Small intestine (tissue), 7 donors: ENCODE results near the gene NTN1. TPM values are rescaled to one million over a fixed set of nuclear protein-coding genes. Genes with fewer than 3 reads are reported as not detected.
A peak's percentile ranks its signal among the peaks of the same experiment; 100 is the strongest.

Experiments used
- DNase-seq, 2 donors: peaks; one replicate each; pipeline versions ENCODE4 v3.0.0 to v3.0.0-alpha.2; 2013
- FAIRE-seq: peaks from 2 replicates; lab custom pipeline; 2012; peaks lifted over from hg19 to GRCh38; lab: Jason Lieb, UNC
- H3K27ac ChIP-seq, 3 donors: one replicate each; pipeline ENCODE4 v1.5.1; 2013; ENCODE audit warnings: low read length in 2 of 3, mild to moderate bottlenecking in 2 of 3, control low read depth in 1 of 3, inconsistent platforms in 1 of 3, low read depth in 1 of 3, moderate library complexity in 1 of 3
- H3K27me3 ChIP-seq, 3 donors: one replicate each; pipeline ENCODE4 v1.6.1; 2013; ENCODE audit warnings: low read length in 3 of 3, inconsistent platforms in 1 of 3; ENCODE audit not compliant: control insufficient read depth in 3 of 3, insufficient read depth in 3 of 3
- H3K36me3 ChIP-seq, 3 donors: one replicate each; pipeline ENCODE4 v1.6.1; 2013; ENCODE audit warnings: low read length in 3 of 3, inconsistent platforms in 1 of 3, low read depth in 1 of 3, mild to moderate bottlenecking in 1 of 3, moderate library complexity in 1 of 3; ENCODE audit not compliant: control insufficient read depth in 3 of 3, insufficient read depth in 2 of 3
- H3K4me1 ChIP-seq, 3 donors: one replicate each; pipeline ENCODE4 v1.6.1; 2013; ENCODE audit warnings: low read length in 2 of 3, inconsistent platforms in 1 of 3, low read depth in 1 of 3, mild to moderate bottlenecking in 1 of 3, moderate library complexity in 1 of 3; ENCODE audit not compliant: control insufficient read depth in 3 of 3, insufficient read depth in 2 of 3
- H3K4me3 ChIP-seq, 3 donors: one replicate each; pipeline ENCODE4 v1.5.1; 2013; ENCODE audit warnings: low read length in 3 of 3, control low read depth in 1 of 3, inconsistent platforms in 1 of 3, low read depth in 1 of 3, mild to moderate bottlenecking in 1 of 3, moderate library complexity in 1 of 3
- H3K9me3 ChIP-seq, 2 donors: one replicate each; pipeline ENCODE4 v1.6.1; 2013; ENCODE audit warnings: low read depth in 1 of 2, low read length in 1 of 2; ENCODE audit not compliant: control insufficient read depth in 2 of 2, insufficient read depth in 1 of 2
- WGBS, 3 donors: extraction: QIAGEN DNeasy Blood & Tissue Kit; methylation state at CpG; one replicate each; pipeline ENCODE4 v1.1.7; 2013; 5-methylcytosine and 5-hydroxymethylcytosine counted together
- polyA plus RNA-seq, 4 donors: library from polyadenylated mRNA; stranded (reverse) in 3 of 4; unstranded in 1 of 4; fragments of 200-250 nt in 3 of 4; fragments of 120-200 nt in 1 of 4; gene quantifications; one replicate each; pipeline versions ENCODE4 v1.2.1 to v1.2.3, GENCODE V29; 2013
- donor health status: healthy with polysubstance abuse.
- donor health status: control.
- donor health status: control.
- donor health status: Bipolar disorder and iron deficiency.
- donor health status: healthy.

Gene NTN1
- polyA plus RNA-seq, 4 donors, result 0.22 to 13.2 (median 2.6) TPM

- Histone ChIP-seq H3K4me3 (no peak overlapping the region), H3K27me3 (no peaks in the 10 kb centered on the region), H3K9me3 (no peaks in the 10 kb centered on the region), H3K27ac (no peak overlapping the region), H3K36me3 (peaks cover 0 to 2% (median 0%) of the 10 kb centered on the region in 3 donors), H3K4me1 (no peaks in the 10 kb centered on the region)
- FAIRE-seq, result no peak
- WGBS, 3 donors, result 85 to 90% (median 88%) methylated on average over 24 to 32 of the region's 34 CpGs
- DNase-seq, result no peak
These were observed 205.0 kb downstream of the NTN1 start for GRCh38 chr17:9226130-9226793.

- FAIRE-seq (no peak), DNase-seq (no peak)
- Histone ChIP-seq H3K9me3 (no peaks in the 10 kb centered on the region), H3K27me3 (no peaks in the 10 kb centered on the region), H3K4me1 (no peaks in the 10 kb centered on the region), H3K4me3 (no peak overlapping the region), H3K27ac (no peak overlapping the region), H3K36me3 (peaks cover 0 to 6% (median 0%) of the 10 kb centered on the region in 3 donors)
- WGBS, 3 donors, result 58 to 82% (median 71%) methylated on average over 14 of the region's 14 CpGs
These were observed 205.5 kb downstream of the NTN1 start for GRCh38 chr17:9226794-9227135.

GRCh38 chr17:9227819-9228407 is 206.6 kb downstream of the NTN1 start:
- H3K27me3 ChIP-seq, result no peaks in the 10 kb centered on the region
- 79 to 85% (median 80%) methylated on average over 13 of the region's 13 CpGs for WGBS, 3 donors
- FAIRE-seq (no peak), DNase-seq (no peak)
- peaks cover 0 to 6% (median 0%) of the 10 kb centered on the region in 3 donors for H3K36me3 ChIP-seq
- peak overlapping the region in 1 of 3 donors; percentile 1 for H3K27ac ChIP-seq
- H3K4me3 ChIP-seq, result no peak overlapping the region
- peaks cover 0 to 3% (median 0%) of the 10 kb centered on the region in 3 donors for H3K4me1 ChIP-seq
- H3K9me3 ChIP-seq, result no peaks in the 10 kb centered on the region

- Histone ChIP-seq H3K36me3 (peaks cover 0 to 6% (median 0%) of the 10 kb centered on the region in 3 donors), H3K27ac (peak overlapping the region in 1 of 3 donors; percentile 2), H3K27me3 (no peaks in the 10 kb centered on the region), H3K4me1 (peaks cover 0 to 4% (median 0%) of the 10 kb centered on the region in 3 donors), H3K9me3 (no peaks in the 10 kb centered on the region), H3K4me3 (no peak overlapping the region)
- FAIRE-seq, result no peak
- no peak for DNase-seq
- WGBS, 3 donors, result 67 to 85% (median 84%) methylated on average over 16 of the region's 16 CpGs
These were observed 207.3 kb downstream of the NTN1 start for GRCh38 chr17:9228408-9229159.

- Histone ChIP-seq H3K27me3 (no peaks in the 10 kb centered on the region), H3K4me1 (peaks cover 0 to 11% (median 0%) of the 10 kb centered on the region in 3 donors), H3K36me3 (peaks cover 0 to 6% (median 0%) of the 10 kb centered on the region in 3 donors), H3K27ac (peak overlapping the region in 1 of 3 donors; percentile 2), H3K4me3 (no peak overlapping the region), H3K9me3 (no peaks in the 10 kb centered on the region)
- FAIRE-seq (no peak), DNase-seq (no peak)
- WGBS, 3 donors, result 84 to 89% (median 89%) methylated on average over 20 of the region's 20 CpGs
These were observed 208.0 kb downstream of the NTN1 start for GRCh38 chr17:9229160-9229825.

- Histone ChIP-seq H3K27me3 (no peaks in the 10 kb centered on the region), H3K9me3 (no peaks in the 10 kb centered on the region), H3K4me1 (peaks cover 0 to 14% (median 0%) of the 10 kb centered on the region in 3 donors), H3K27ac (no peak overlapping the region), H3K4me3 (no peak overlapping the region), H3K36me3 (peaks cover 0 to 6% (median 0%) of the 10 kb centered on the region in 3 donors)
- 92 to 96% (median 96%) methylated on average over 8 to 9 of the region's 9 CpGs for WGBS, 3 donors
- DNase-seq (no peak), FAIRE-seq (no peak)
These were observed 208.5 kb downstream of the NTN1 start for GRCh38 chr17:9229826-9230201.

- H3K9me3 ChIP-seq, result no peaks in the 10 kb centered on the region
- H3K4me1 ChIP-seq, result peaks cover 0 to 14% (median 0%) of the 10 kb centered on the region in 3 donors
- no peak overlapping the region for H3K4me3 ChIP-seq
- no peak for FAIRE-seq
- 79 to 91% (median 81%) methylated on average over 15 of the region's 15 CpGs for WGBS, 3 donors
- no peak for DNase-seq
- no peaks in the 10 kb centered on the region for H3K27me3 ChIP-seq
- H3K36me3 ChIP-seq, result peaks cover 0 to 6% (median 0%) of the 10 kb centered on the region in 3 donors
- H3K27ac ChIP-seq, result no peak overlapping the region
These were observed 209.0 kb downstream of the NTN1 start for GRCh38 chr17:9230346-9230745.

- Histone ChIP-seq H3K4me3 (no peak overlapping the region), H3K9me3 (no peaks in the 10 kb centered on the region), H3K27me3 (no peaks in the 10 kb centered on the region), H3K4me1 (peaks cover 0 to 14% (median 0%) of the 10 kb centered on the region in 3 donors), H3K36me3 (peaks cover 0 to 6% (median 0%) of the 10 kb centered on the region in 3 donors), H3K27ac (no peak overlapping the region)
- no peak for FAIRE-seq
- 94 to 97% (median 95%) methylated on average over 11 of the region's 11 CpGs for WGBS, 3 donors
- no peak for DNase-seq
These were observed 209.6 kb downstream of the NTN1 start for GRCh38 chr17:9230861-9231260.
